ENCODE data around the gene SELENOM. TPM values are rescaled to one million over a fixed set of nuclear protein-coding genes. Genes with fewer than 3 reads are reported as not detected.
A peak's percentile ranks its signal among the peaks of the same experiment; 100 is the strongest.

The SELENOM gene
- total RNA-seq, 6 experiments from 2014 or later, result 237 to 356 (median 265) TPM

DNA sequence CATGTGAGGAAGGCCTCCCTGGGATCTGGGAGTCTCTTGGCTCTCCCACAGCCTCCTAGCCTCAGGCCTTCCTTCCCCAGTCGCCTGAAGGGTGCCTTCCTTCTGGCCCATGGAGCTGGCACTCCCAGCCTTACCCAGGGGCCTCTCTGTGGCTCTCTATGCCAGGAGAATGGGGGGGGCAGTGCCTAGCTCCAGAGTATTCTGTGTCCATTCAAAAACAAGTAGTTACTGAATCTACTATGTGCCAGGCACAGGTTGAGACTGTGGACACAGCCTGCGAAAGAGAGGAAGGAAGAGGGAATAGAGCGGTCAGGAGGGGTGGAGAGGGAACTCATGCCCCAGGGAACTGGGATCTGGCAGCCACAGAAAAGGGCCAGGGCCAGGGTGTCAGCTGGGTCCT, 35.7 kb upstream of the SELENOM start:
- Mint-ChIP-seq H3K9me3 (peaks cover 28% of the 10 kb centered on the region), H3K4me3 (no peak overlapping the region), H3K36me3 (ENCODE audit: low read depth) (peaks cover 10% of the 10 kb centered on the region), H3K27me3 (ENCODE audit: insufficient read depth) (peaks cover 20% of the 10 kb centered on the region), H3K27ac (peak overlapping the region; percentile 4; the same call in 1 of the 2 replicates), H3K4me1 (ENCODE audit: low read depth) (peaks cover 16% of the 10 kb centered on the region)
- TF ChIP-seq, protein P1, sequence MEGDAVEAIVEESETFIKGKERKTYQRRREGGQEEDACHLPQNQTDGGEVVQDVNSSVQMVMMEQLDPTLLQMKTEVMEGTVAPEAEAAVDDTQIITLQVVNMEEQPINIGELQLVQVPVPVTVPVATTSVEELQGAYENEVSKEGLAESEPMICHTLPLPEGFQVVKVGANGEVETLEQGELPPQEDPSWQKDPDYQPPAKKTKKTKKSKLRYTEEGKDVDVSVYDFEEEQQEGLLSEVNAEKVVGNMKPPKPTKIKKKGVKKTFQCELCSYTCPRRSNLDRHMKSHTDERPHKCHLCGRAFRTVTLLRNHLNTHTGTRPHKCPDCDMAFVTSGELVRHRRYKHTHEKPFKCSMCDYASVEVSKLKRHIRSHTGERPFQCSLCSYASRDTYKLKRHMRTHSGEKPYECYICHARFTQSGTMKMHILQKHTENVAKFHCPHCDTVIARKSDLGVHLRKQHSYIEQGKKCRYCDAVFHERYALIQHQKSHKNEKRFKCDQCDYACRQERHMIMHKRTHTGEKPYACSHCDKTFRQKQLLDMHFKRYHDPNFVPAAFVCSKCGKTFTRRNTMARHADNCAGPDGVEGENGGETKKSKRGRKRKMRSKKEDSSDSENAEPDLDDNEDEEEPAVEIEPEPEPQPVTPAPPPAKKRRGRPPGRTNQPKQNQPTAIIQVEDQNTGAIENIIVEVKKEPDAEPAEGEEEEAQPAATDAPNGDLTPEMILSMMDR (IDR thresholded peaks at IDR 0.05), result no peak
- DNase-seq, result no peak

DNA sequence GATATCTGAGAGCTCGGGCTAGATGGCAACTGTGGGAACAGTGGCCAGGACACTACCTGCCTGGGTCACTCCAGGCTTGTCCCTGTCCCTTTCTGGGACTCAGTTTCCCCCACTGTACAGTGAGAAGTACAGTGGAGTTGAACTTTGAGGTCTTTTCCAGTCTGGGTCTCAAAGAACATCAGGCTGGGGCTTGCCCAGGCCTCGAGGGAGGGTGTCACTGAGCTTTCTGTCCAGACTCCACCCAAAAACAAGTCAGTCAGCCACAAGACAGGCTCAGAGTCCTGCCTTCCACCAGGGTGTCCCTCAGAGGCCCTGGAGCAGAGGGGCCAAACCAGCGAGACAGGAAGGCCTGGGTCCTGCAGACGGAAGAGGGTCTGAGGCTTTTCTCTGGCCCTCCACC, 34.9 kb upstream of the SELENOM start:
- DNase-seq, result no peak
- Mint-ChIP-seq H3K27me3 (ENCODE audit: insufficient read depth) (peaks cover 22% of the 10 kb centered on the region), H3K36me3 (ENCODE audit: low read depth) (peaks cover 6% of the 10 kb centered on the region), H3K9me3 (peaks cover 23% of the 10 kb centered on the region), H3K4me1 (ENCODE audit: low read depth) (peaks cover 16% of the 10 kb centered on the region), H3K27ac (no peak overlapping the region), H3K4me3 (no peak overlapping the region)
- TF ChIP-seq, protein P1 (IDR thresholded peaks at IDR 0.05), result no peak

GRCh38 chr22:31141551-31141950, 34.2 kb upstream of the SELENOM start:
- Mint-ChIP-seq H3K4me3 (no peak overlapping the region), H3K36me3 (ENCODE audit: low read depth) (no peaks in the 10 kb centered on the region), H3K27ac (no peak overlapping the region), H3K27me3 (ENCODE audit: insufficient read depth) (peaks cover 23% of the 10 kb centered on the region), H3K4me1 (ENCODE audit: low read depth) (peaks cover 16% of the 10 kb centered on the region), H3K9me3 (peaks cover 16% of the 10 kb centered on the region)
- DNase-seq, result no peak
- TF ChIP-seq, protein P1 (IDR thresholded peaks at IDR 0.05), result no peak

- TF ChIP-seq, protein P1 (IDR thresholded peaks at IDR 0.05), result no peak
- peaks cover 24% of the 10 kb centered on the region for H3K27me3 Mint-ChIP-seq (ENCODE audit: insufficient read depth)
Observed at GRCh38 chr22:31140746-31141145, 33.4 kb upstream of the SELENOM start.

GRCh38 chr22:31139866-31140716, 32.7 kb upstream of the SELENOM start, which contains the start of gene PLA2G3:
TSS of gene PLA2G3 (minus strand) at chr22:31140508. CDS start at chr22:31140354, 154 bp downstream.
- TF ChIP-seq, protein P1 (IDR thresholded peaks at IDR 0.05), result no peak
- no peak for DNase-seq
- Mint-ChIP-seq H3K27me3 (ENCODE audit: insufficient read depth) (peaks cover 25% of the 10 kb centered on the region), H3K4me3 (no peak within 1 kb of the TSS), H3K27ac (no peak within 1 kb of the TSS), H3K9me3 (peaks cover 9% of the 10 kb centered on the region), H3K4me1 (ENCODE audit: low read depth) (peaks cover 16% of the 10 kb centered on the region), H3K36me3 (ENCODE audit: low read depth) (no peaks in the 10 kb centered on the region)

More at GRCh38 chr22:31140746-31141145, 33.4 kb upstream of the SELENOM start:
- H3K36me3 Mint-ChIP-seq (ENCODE audit: low read depth), result no peaks in the 10 kb centered on the region
- H3K4me1 Mint-ChIP-seq (ENCODE audit: low read depth), result peaks cover 16% of the 10 kb centered on the region
- DNase-seq, result no peak
- no peak overlapping the region for H3K4me3 Mint-ChIP-seq
- H3K9me3 Mint-ChIP-seq, result peaks cover 13% of the 10 kb centered on the region
- no peak overlapping the region for H3K27ac Mint-ChIP-seq
